Stomach (tissue), 9 donors: ENCODE data around the gene SGK1. TPM values are rescaled to one million over a fixed set of nuclear protein-coding genes. Genes with fewer than 3 reads are reported as not detected.
A peak's percentile ranks its signal among the peaks of the same experiment; 100 is the strongest.

Source experiments
- DNase-seq, 2 donors: peaks; one replicate each; pipeline versions ENCODE4 v3.0.0 to v3.0.0-alpha.2; 2013 to 2019
- H3K27ac ChIP-seq, 5 donors: fragments of 200-600 bp in 4 of 5; sonication (generic) in 4 of 5; one replicate each; pipeline ENCODE4 v1.5.1; 2013 to 2019; ENCODE audit warnings: mild to moderate bottlenecking in 1 of 5, moderate library complexity in 1 of 5
- H3K27me3 ChIP-seq, 3 donors: fragments of 200-600 bp; sonication (generic); one replicate each; pipeline ENCODE4 v1.5.1; 2017 to 2019; ENCODE audit warnings: mixed run types in 1 of 3
- H3K36me3 ChIP-seq, 4 donors: fragments of 200-600 bp; sonication (generic); 1 replicate in 3 of 4; 2 replicates in 1 of 4; pipeline ENCODE4 v1.5.1; 2016 to 2019
- H3K4me1 ChIP-seq, 4 donors: fragments of 200-600 bp; sonication (generic); one replicate each; pipeline ENCODE4 v1.5.1; 2016 to 2019
- H3K4me3 ChIP-seq, 4 donors: fragments of 200-600 bp; sonication (generic) in 3 of 4; one replicate each; pipeline ENCODE4 v1.5.1; 2016 to 2019; ENCODE audit warnings: mild to moderate bottlenecking in 1 of 4
- H3K9me3 ChIP-seq, 4 donors: fragments of 200-600 bp; sonication (generic); one replicate each; pipeline ENCODE4 v1.5.1; 2016 to 2019
- CTCF ChIP-seq, 7 experiments: fragments of 450-650 bp in 4 of 7; fragments of 200-600 bp in 3 of 7; sonication (generic) in 3 of 7; IDR thresholded peaks; one replicate each; pipeline ENCODE4 v1.5.1; 2016 to 2019; ENCODE audit warnings: antibody characterized with exemption in 7 of 7, control low read depth in 2 of 7, mild to moderate bottlenecking in 1 of 7
- EP300 ChIP-seq: sonication (generic); formaldehyde crosslinking; IDR thresholded peaks from one replicate; pipeline ENCODE4 v1.6.1; 2017; ENCODE audit warnings: antibody characterized with exemption
- POLR2A ChIP-seq, 4 donors: fragments of 450-650 bp; IDR thresholded peaks; one replicate each; pipeline ENCODE4 v1.6.1; 2016; ENCODE audit warnings: antibody characterized with exemption in 4 of 4, control low read depth in 2 of 4, mild to moderate bottlenecking in 1 of 4, moderate library complexity in 1 of 4
- POLR2AphosphoS5 ChIP-seq, 3 donors: sonication (generic); formaldehyde crosslinking; IDR thresholded peaks; one replicate each; pipeline ENCODE4 v1.6.1; 2016; ENCODE audit warnings: antibody characterized with exemption in 3 of 3
- WGBS, 5 donors: extraction: QIAGEN DNeasy Blood & Tissue Kit in 3 of 5; methylation state at CpG; one replicate each; pipeline versions ENCODE4 v1.1.5 to v1.1.7; 2013 to 2018; 5-methylcytosine and 5-hydroxymethylcytosine counted together
- intact Hi-C: fragments of 100-400 bp; cut with DNase I; formaldehyde crosslinking; loops from one replicate; pipeline ENCODE4 v1.15.1; 2023; ENCODE audit warnings: low total_unique reads
- polyA plus RNA-seq, 3 donors: library from polyadenylated mRNA; stranded (reverse); fragments of 200-250 nt; gene quantifications; one replicate each; pipeline ENCODE4 v1.2.3, GENCODE V29; 2013
- total RNA-seq, 5 donors: library from RNA; depleted of rRNA; stranded (reverse); fragments of >200 nt; gene quantifications; one replicate each; pipeline versions ENCODE4 v1.1.0 to v1.2.3, GENCODE V29; 2014 to 2016
- donor health status: healthy with polysubstance abuse.
- donor health status: Bipolar disorder and iron deficiency.
- donor health status: healthy.

SGK1 gene
- total and polyA plus RNA-seq, 8 donors, result 72.3 to 347 (median 154) TPM

- TF ChIP-seq POLR2AphosphoS5 (IDR thresholded peaks at IDR 0.05) (no peak), POLR2A (IDR thresholded peaks at IDR 0.05) (no peak), EP300 (no peak), CTCF (IDR thresholded peaks at IDR 0.05) (no peak)
- DNase-seq, result no peak
- Histone ChIP-seq H3K4me3 (peak overlapping the region; percentile 45 to 58 (median 49)), H3K36me3 (no peaks in the 10 kb centered on the region), H3K9me3 (no peaks in the 10 kb centered on the region), H3K27ac (peak overlapping the region in 1 of 5 donors; percentile 37), H3K4me1 (peaks cover 8 to 18% (median 13%) of the 10 kb centered on the region in 4 donors), H3K27me3 (peaks cover 0 to 21% (median 7%) of the 10 kb centered on the region in 3 donors)
- intact Hi-C loops, result no loop called here
- 59 to 64% (median 62%) methylated on average over 6 of the region's 6 CpGs for WGBS, 5 donors
Measured at GRCh38 chr6:134316733-134317431, 1.0 kb downstream of the SGK1 start.

GRCh38 chr6:134315974-134316441 is 1.9 kb downstream of the SGK1 start:
- TF ChIP-seq POLR2AphosphoS5 (IDR thresholded peaks at IDR 0.05) (no peak), EP300 (no peak), POLR2A (IDR thresholded peaks at IDR 0.05) (no peak), CTCF (IDR thresholded peaks at IDR 0.05) (no peak)
- Histone ChIP-seq H3K27ac (no peak overlapping the region), H3K9me3 (no peaks in the 10 kb centered on the region), H3K4me3 (no peak overlapping the region), H3K4me1 (peaks cover 8 to 18% (median 13%) of the 10 kb centered on the region in 4 donors), H3K36me3 (no peaks in the 10 kb centered on the region), H3K27me3 (peaks cover 0 to 21% (median 7%) of the 10 kb centered on the region in 3 donors)
- intact Hi-C loops, result no loop called here
- DNase-seq, result no peak
- WGBS, 5 donors, result 90 to 100% (median 95%) methylated on average over 2 of the region's 2 CpGs

- TF ChIP-seq CTCF (IDR thresholded peaks at IDR 0.05) (no peak), EP300 (no peak), POLR2AphosphoS5 (IDR thresholded peaks at IDR 0.05) (no peak), POLR2A (IDR thresholded peaks at IDR 0.05) (no peak)
- Histone ChIP-seq H3K9me3 (no peaks in the 10 kb centered on the region), H3K4me3 (no peak overlapping the region), H3K4me1 (peaks cover 8 to 18% (median 13%) of the 10 kb centered on the region in 4 donors), H3K27me3 (peaks cover 0 to 21% (median 7%) of the 10 kb centered on the region in 3 donors), H3K27ac (no peak overlapping the region), H3K36me3 (no peaks in the 10 kb centered on the region)
- intact Hi-C loops, result no loop called here
- no peak for DNase-seq
- 81 to 100% (median 95%) methylated on average over 1 of the region's 1 CpG for WGBS, 5 donors
Measured at GRCh38 chr6:134315189-134315588, 2.7 kb downstream of the SGK1 start.

GRCh38 chr6:134314006-134314821 is 3.7 kb downstream of the SGK1 start:
- no peak for TF ChIP-seq POLR2AphosphoS5 (IDR thresholded peaks at IDR 0.05)
- TF ChIP-seq EP300, result no peak
- TF ChIP-seq POLR2A (IDR thresholded peaks at IDR 0.05), result no peak
- TF ChIP-seq CTCF (IDR thresholded peaks at IDR 0.05), result no peak
- H3K27me3 ChIP-seq, result peaks cover 0 to 21% (median 7%) of the 10 kb centered on the region in 3 donors
- intact Hi-C loops, result no loop called here
- peaks cover 8 to 18% (median 13%) of the 10 kb centered on the region in 4 donors for H3K4me1 ChIP-seq
- no peak overlapping the region for H3K27ac ChIP-seq
- H3K9me3 ChIP-seq, result no peaks in the 10 kb centered on the region
- no peak for DNase-seq
- no peak overlapping the region for H3K4me3 ChIP-seq
- WGBS, 5 donors, result 88 to 97% (median 91%) methylated on average over 4 of the region's 4 CpGs
- no peaks in the 10 kb centered on the region for H3K36me3 ChIP-seq
